Midbrain (tissue), 1 donor: ENCODE results near the gene SCFD2.

Source experiments
- DNase-seq: peaks from one replicate; lab custom pipeline; 2025; lab: John Stamatoyannopoulos, UW

The SCFD2 gene

GRCh38 chr4:52919461-52919860 is 446.4 kb downstream of the SCFD2 start:
- no peak for DNase-seq

GRCh38 chr4:52917817-52918216 is 448.0 kb downstream of the SCFD2 start:
- DNase-seq, result no peak

- DNase-seq, result peak; percentile 11
These were observed 450.0 kb downstream of the SCFD2 start for GRCh38 chr4:52915730-52916300.

GRCh38 chr4:52915191-52915590 is 450.7 kb downstream of the SCFD2 start:
- DNase-seq, result no peak

GRCh38 chr4:52914051-52914605 is 451.7 kb downstream of the SCFD2 start:
- DNase-seq, result no peak

- DNase-seq, result no peak
These were observed 453.3 kb downstream of the SCFD2 start for GRCh38 chr4:52912608-52913007.

GRCh38 chr4:52911684-52912294 is 454.1 kb downstream of the SCFD2 start:
- peak; percentile 39 for DNase-seq

- no peak for DNase-seq
These were observed 455.7 kb downstream of the SCFD2 start for GRCh38 chr4:52910115-52910514.

- DNase-seq, result no peak
These were observed 458.4 kb downstream of the SCFD2 start for GRCh38 chr4:52907510-52907909.

GRCh38 chr4:52904421-52904820 is 461.4 kb downstream of the SCFD2 start:
- no peak for DNase-seq

GRCh38 chr4:52903273-52903672 is 462.6 kb downstream of the SCFD2 start:
- no peak for DNase-seq

- no peak for DNase-seq
These were observed 471.4 kb downstream of the SCFD2 start for GRCh38 chr4:52894443-52894842.

GRCh38 chr4:52892880-52893279 is 473.0 kb downstream of the SCFD2 start:
- DNase-seq, result no peak

- DNase-seq, result no peak
These were observed 474.1 kb downstream of the SCFD2 start for GRCh38 chr4:52891743-52892142.

GRCh38 chr4:52890521-52890791 is 475.4 kb downstream of the SCFD2 start:
- DNase-seq, result no peak

GRCh38 chr4:52889778-52890520 is 475.9 kb downstream of the SCFD2 start:
- no peak for DNase-seq

GRCh38 chr4:52889354-52889753 is 476.5 kb downstream of the SCFD2 start:
- DNase-seq, result no peak

GRCh38 chr4:52884994-52885393 is 480.9 kb downstream of the SCFD2 start:
- no peak for DNase-seq

- no peak for DNase-seq
These were observed 481.9 kb downstream of the SCFD2 start for GRCh38 chr4:52883707-52884669.

GRCh38 chr4:52883183-52883621 is 482.7 kb downstream of the SCFD2 start:
- DNase-seq, result no peak

- DNase-seq, result no peak
These were observed 484.9 kb downstream of the SCFD2 start for GRCh38 chr4:52880994-52881393.

- DNase-seq, result no peak
These were observed 486.4 kb downstream of the SCFD2 start for GRCh38 chr4:52879471-52879870.
